Mesendoderm (in vitro differentiated cells): ENCODE results near the gene TAF1D.
A peak's percentile ranks its signal among the peaks of the same experiment; 100 is the strongest.
"Not testable (repeated sequence)": the region's sequence is repeated elsewhere in the genome, so short reads cannot be mapped to it uniquely, and the experiment has no call there.

Experiments used
- DNase-seq: peaks from one replicate; pipeline ENCODE4 v3.0.0; 2013
- H2AK5ac ChIP-seq: 2 replicates; pipeline ENCODE4 v1.6.1; 2013; ENCODE audit warnings: low read length, inconsistent platforms
- H2BK120ac ChIP-seq: 2 replicates; pipeline ENCODE4 v1.6.1; 2013; ENCODE audit warnings: low read depth, mild to moderate bottlenecking, low read length, moderate library complexity, mixed read lengths
- H2BK15ac ChIP-seq: replicated peaks from 2 replicates; pipeline ENCODE4 v1.6.1; 2013; ENCODE audit warnings: low read depth, mild to moderate bottlenecking, moderate library complexity
- H2BK5ac ChIP-seq: 2 replicates; pipeline ENCODE4 v1.6.1; 2013; ENCODE audit warnings: low read length, inconsistent platforms
- H3K18ac ChIP-seq: 2 replicates; pipeline ENCODE4 v1.6.1; 2013; ENCODE audit warnings: mild to moderate bottlenecking, low read length, mixed read lengths
- H3K23ac ChIP-seq: one replicate; pipeline ENCODE4 v1.6.1; 2013; ENCODE audit warnings: low read length
- H3K27ac ChIP-seq: 2 replicates; pipeline ENCODE4 v1.5.1; 2013; ENCODE audit warnings: low read depth, mild to moderate bottlenecking, inconsistent platforms, low read length, moderate library complexity
- H3K27me3 ChIP-seq: 2 replicates; pipeline ENCODE4 v1.6.1; 2013; ENCODE audit warnings: low read length, control low read depth, mild to moderate bottlenecking, inconsistent platforms; ENCODE audit not compliant: insufficient read depth, poor library complexity
- H3K36me3 ChIP-seq: 2 replicates; pipeline ENCODE4 v1.6.1; 2013; ENCODE audit warnings: low read length, inconsistent platforms; ENCODE audit not compliant: control insufficient read depth, insufficient read depth
- H3K4ac ChIP-seq: one replicate; pipeline ENCODE4 v1.6.1; 2013; ENCODE audit warnings: low read depth, mild to moderate bottlenecking, low read length, moderate library complexity
- H3K4me1 ChIP-seq: 2 replicates; pipeline ENCODE4 v1.6.1; 2013; ENCODE audit warnings: low read depth, low read length, inconsistent platforms; ENCODE audit not compliant: control insufficient read depth
- H3K4me2 ChIP-seq: 2 replicates; pipeline ENCODE4 v1.6.1; 2013; ENCODE audit warnings: low read length
- H3K4me3 ChIP-seq: 2 replicates; pipeline ENCODE4 v1.5.1; 2013; ENCODE audit warnings: mild to moderate bottlenecking, low read length
- H3K56ac ChIP-seq: one replicate; pipeline ENCODE4 v1.6.1; 2013; ENCODE audit warnings: low read length
- H3K79me1 ChIP-seq: 2 replicates; pipeline ENCODE4 v1.6.1; 2013; ENCODE audit warnings: low read length, inconsistent platforms
- H3K79me2 ChIP-seq: 2 replicates; pipeline ENCODE4 v1.6.1; 2013; ENCODE audit warnings: mild to moderate bottlenecking, low read length; ENCODE audit not compliant: control insufficient read depth, insufficient read depth
- H3K9ac ChIP-seq: 2 replicates; pipeline ENCODE4 v1.6.1; 2013; ENCODE audit warnings: low read length, inconsistent platforms
- H4K5ac ChIP-seq: one replicate; pipeline ENCODE4 v1.6.1; 2013; ENCODE audit warnings: low read length
- H4K8ac ChIP-seq: one replicate; pipeline ENCODE4 v1.6.1; 2013; ENCODE audit warnings: low read depth, mild to moderate bottlenecking, control low read depth, low read length, moderate library complexity
- WGBS: extraction: QIAGEN DNeasy Blood & Tissue Kit; methylation state at CpG from one replicate; pipeline ENCODE4 v1.1.7; 2013; ENCODE audit warnings: low lambda C conversion rate, missing lambda C conversion rate; ENCODE audit not compliant: insufficient coverage; ENCODE audit errors: extremely low coverage; 5-methylcytosine and 5-hydroxymethylcytosine counted together

Gene TAF1D

DNA sequence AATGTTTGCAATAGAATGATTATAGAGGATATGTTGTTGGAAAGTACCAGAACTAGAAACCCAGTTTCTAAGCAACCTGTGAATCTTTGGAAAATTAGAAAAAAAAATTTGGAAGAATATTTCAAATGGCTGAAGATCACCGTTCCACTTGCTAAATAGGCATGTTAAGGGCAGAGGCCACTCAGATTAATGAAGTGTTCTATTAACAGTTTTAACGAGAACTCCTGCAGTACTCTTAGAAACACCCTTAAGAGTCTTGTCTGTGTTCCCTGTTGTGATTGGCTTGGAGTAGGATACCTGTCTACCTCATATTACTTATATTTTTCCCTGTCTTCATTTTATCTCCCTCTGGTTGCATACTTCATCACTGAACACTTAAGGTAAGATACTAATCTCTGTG is 4.8 kb upstream of the TAF1D start:
- Histone ChIP-seq H3K9ac (no peak overlapping the region), H3K4me1 (no peaks in the 10 kb centered on the region), H3K4me3 (no peak overlapping the region), H4K8ac (no peak overlapping the region), H3K4me2 (no peak overlapping the region), H3K56ac (no peak overlapping the region), H2BK5ac (no peak overlapping the region), H3K36me3 (no peaks in the 10 kb centered on the region), H3K23ac (no peak overlapping the region), H3K27ac (no peak overlapping the region), H3K79me1 (peaks cover 8% of the 10 kb centered on the region), H3K27me3 (no peaks in the 10 kb centered on the region), H2BK15ac (no peak overlapping the region), H3K4ac (no peak overlapping the region), H3K18ac (no peak overlapping the region), H2AK5ac (no peak overlapping the region), H4K5ac (no peak overlapping the region), H2BK120ac (no peak overlapping the region), H3K79me2 (peaks cover 8% of the 10 kb centered on the region)
- no peak for DNase-seq
- WGBS: no CpG with 5 or more reads among the region's 2 CpGs

DNA sequence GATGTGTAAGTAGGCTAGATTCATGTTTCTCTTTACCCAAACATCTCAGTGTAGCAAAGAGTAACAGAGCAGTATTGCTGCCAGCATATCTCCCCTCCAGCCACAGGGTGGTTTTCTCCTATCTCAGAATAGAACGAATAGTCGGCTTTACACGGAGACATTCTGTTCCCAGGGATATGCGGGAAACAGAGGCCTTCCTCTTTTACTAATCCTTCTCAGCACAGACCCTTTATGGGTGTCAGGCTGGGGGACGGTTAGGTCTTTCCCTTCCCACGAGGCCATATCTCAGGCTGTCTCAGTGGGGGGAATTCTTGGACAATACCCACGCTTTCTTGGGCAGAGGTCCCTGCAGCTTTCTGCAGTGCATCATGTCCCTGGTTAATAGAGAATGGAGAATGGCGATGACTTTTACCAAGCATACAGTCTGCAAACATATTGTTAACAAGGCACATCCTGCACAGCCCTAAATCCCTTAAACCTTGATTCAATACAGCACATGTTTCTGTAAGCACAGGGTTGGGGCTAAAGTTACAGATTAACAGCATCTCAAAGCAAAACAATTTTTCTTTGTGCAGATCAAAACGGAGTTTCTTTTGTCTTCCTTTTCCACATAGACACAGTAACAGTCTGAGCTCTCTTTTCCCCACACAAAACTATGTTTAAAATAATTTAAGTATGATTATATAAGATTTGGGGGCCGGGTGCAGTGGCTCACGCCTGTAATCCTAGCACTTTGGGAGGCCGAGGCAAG is 3.9 kb upstream of the TAF1D start:
- H3K4me1 ChIP-seq, H2AK5ac ChIP-seq, H3K18ac ChIP-seq, H2BK5ac ChIP-seq, H2BK15ac ChIP-seq, H3K23ac ChIP-seq, H2BK120ac ChIP-seq, H3K4me3 ChIP-seq, H3K27me3 ChIP-seq, H4K8ac ChIP-seq, H4K5ac ChIP-seq, H3K4ac ChIP-seq, H3K36me3 ChIP-seq, H3K4me2 ChIP-seq, H3K79me1 ChIP-seq: not testable (repeated sequence)
- Histone ChIP-seq H3K27ac (peak overlapping the region; percentile 21), H3K9ac (peak overlapping the region; percentile 36), H3K79me2 (peaks cover 18% of the 10 kb centered on the region), H3K56ac (peak overlapping the region; percentile 70)
- DNase-seq: peak; percentile 52
- no CpG with 5 or more reads among the region's 12 CpGs for WGBS

- Histone ChIP-seq H2BK15ac (no peak overlapping the region), H4K8ac (no peak overlapping the region), H3K9ac (peak overlapping the region; percentile 36), H3K4me3 (no peak overlapping the region), H3K56ac (peak overlapping the region; percentile 42), H2BK120ac (no peak overlapping the region), H3K23ac (no peak overlapping the region), H3K4me1 (no peaks in the 10 kb centered on the region), H2AK5ac (no peak overlapping the region), H3K79me2 (peaks cover 23% of the 10 kb centered on the region), H3K36me3 (no peaks in the 10 kb centered on the region), H3K4ac (no peak overlapping the region), H3K4me2 (no peak overlapping the region), H3K27ac (peak overlapping the region; percentile 21), H3K79me1 (peaks cover 8% of the 10 kb centered on the region), H4K5ac (no peak overlapping the region), H2BK5ac (no peak overlapping the region), H3K18ac (no peak overlapping the region), H3K27me3 (no peaks in the 10 kb centered on the region)
- no peak for DNase-seq
- WGBS: no CpG with 5 or more reads among the region's 7 CpGs
Observed at GRCh38 chr11:93744669-93745004, 3.3 kb upstream of the TAF1D start.

DNA sequence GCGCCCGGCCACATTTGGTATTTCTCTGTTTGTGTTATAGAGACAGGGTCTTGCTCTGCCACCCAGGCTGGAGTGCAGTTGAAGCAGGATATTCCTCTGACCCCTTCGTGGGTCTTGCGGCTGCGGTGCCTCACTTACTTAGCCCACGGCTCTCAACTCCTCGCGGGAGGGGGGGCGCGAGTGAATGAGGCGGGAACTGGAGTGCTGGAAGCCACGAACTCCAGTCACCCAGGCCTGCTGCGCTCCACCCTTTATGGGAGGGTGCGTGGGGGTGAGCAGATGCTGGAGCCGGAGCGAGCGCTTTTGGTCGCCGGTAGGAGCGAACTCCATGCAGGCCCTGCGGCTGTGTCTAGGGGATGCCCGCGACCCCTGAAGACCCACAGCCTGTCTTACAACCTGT is 2.0 kb upstream of the TAF1D start:
- Histone ChIP-seq H3K9ac (peak overlapping the region; percentile 13), H3K36me3 (peaks cover 3% of the 10 kb centered on the region), H3K18ac (no peak overlapping the region), H3K23ac (no peak overlapping the region), H3K4ac (no peak overlapping the region), H3K4me2 (no peak overlapping the region), H2BK120ac (no peak overlapping the region), H3K27ac (no peak overlapping the region), H3K27me3 (no peaks in the 10 kb centered on the region), H4K8ac (no peak overlapping the region), H3K79me1 (peaks cover 8% of the 10 kb centered on the region), H3K4me3 (no peak overlapping the region), H3K56ac (peak overlapping the region; percentile 34), H3K4me1 (no peaks in the 10 kb centered on the region), H2BK5ac (no peak overlapping the region), H4K5ac (no peak overlapping the region), H2BK15ac (no peak overlapping the region), H3K79me2 (peaks cover 36% of the 10 kb centered on the region), H2AK5ac (no peak overlapping the region)
- WGBS: no CpG with 5 or more reads among the region's 23 CpGs
- no peak for DNase-seq

- Histone ChIP-seq H4K5ac (no peak overlapping the region), H2BK5ac (peak overlapping the region; percentile 68), H2BK120ac (no peak overlapping the region), H3K18ac (peak overlapping the region; percentile 14), H3K9ac (peak overlapping the region; percentile 96), H3K4me1 (no peaks in the 10 kb centered on the region), H4K8ac (no peak overlapping the region), H3K23ac (peak overlapping the region; percentile 76), H3K4ac (peak overlapping the region; percentile 67), H2AK5ac (no peak overlapping the region), H3K27me3 (no peaks in the 10 kb centered on the region), H3K56ac (peak overlapping the region; percentile 94), H3K79me1 (peaks cover 8% of the 10 kb centered on the region), H3K4me2 (peak overlapping the region; percentile 95), H3K27ac (peak overlapping the region; percentile 20), H3K4me3 (peak overlapping the region; percentile 96), H3K79me2 (peaks cover 46% of the 10 kb centered on the region), H3K36me3 (peaks cover 5% of the 10 kb centered on the region), H2BK15ac (no peak overlapping the region)
- peak; percentile 66 for DNase-seq
- WGBS: no CpG with 5 or more reads among the region's 8 CpGs
Observed at GRCh38 chr11:93741882-93742226, 559 bp upstream of the TAF1D start.

DNA sequence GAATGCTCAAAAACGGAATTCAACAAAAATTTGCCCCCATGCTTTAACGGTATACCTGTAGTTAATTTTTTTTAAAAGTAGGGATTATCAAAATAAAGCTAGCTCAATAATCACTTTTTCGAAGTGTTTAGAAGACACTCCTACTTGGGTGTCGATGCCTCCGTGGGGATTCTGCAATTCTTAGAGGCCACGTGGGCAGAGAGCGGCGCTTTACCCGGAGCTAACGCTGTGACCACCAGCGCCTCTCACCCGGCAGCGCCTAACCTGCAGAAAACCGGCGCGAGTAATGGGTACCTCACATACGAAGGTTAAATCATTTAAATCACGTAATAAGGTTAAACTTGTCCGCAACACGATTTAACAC is 583 bp downstream of the TAF1D start:
- DNase-seq: peak; percentile 70
- peak overlapping the region; percentile 100 for H3K4me3 ChIP-seq
- H2BK5ac ChIP-seq: peak overlapping the region; percentile 96
- H3K18ac ChIP-seq: peak overlapping the region; percentile 98
- H3K9ac ChIP-seq: peak overlapping the region; percentile 100
- no peaks in the 10 kb centered on the region for H3K4me1 ChIP-seq
- H2AK5ac ChIP-seq: peak overlapping the region; percentile 90
- peak overlapping the region; percentile 90 for H3K27ac ChIP-seq
- no peak overlapping the region for H3K4me2 ChIP-seq
- no peak overlapping the region for H2BK120ac ChIP-seq
- peak overlapping the region; percentile 59 for H4K5ac ChIP-seq
- H3K27me3 ChIP-seq: no peaks in the 10 kb centered on the region
- H3K36me3 ChIP-seq: peaks cover 5% of the 10 kb centered on the region
- H3K4ac ChIP-seq: peak overlapping the region; percentile 99
- H3K79me1 ChIP-seq: peaks cover 8% of the 10 kb centered on the region
- H3K23ac ChIP-seq: peak overlapping the region; percentile 74
- no peak overlapping the region for H2BK15ac ChIP-seq
- peaks cover 50% of the 10 kb centered on the region for H3K79me2 ChIP-seq
- H3K56ac ChIP-seq: peak overlapping the region; percentile 100
- H4K8ac ChIP-seq: peak overlapping the region; percentile 99
- WGBS: no CpG with 5 or more reads among the region's 20 CpGs
